PC-9 (cell line): Measurements from ENCODE around the gene PIK3IP1. TPM values are rescaled to one million over a fixed set of nuclear protein-coding genes. Genes with fewer than 3 reads are reported as not detected.
A peak's percentile ranks its signal among the peaks of the same experiment; 100 is the strongest.

Source experiments
- BruUV-seq: library from RNA; stranded (reverse); fragments of 400-500 nt; replicated peaks from 2 replicates; lab custom pipeline; 2021; lab: Mats Ljungman, UMichigan
- CTCF ChIA-PET: fragments of 300-600 bp; sonication (Branson Sonifier 250); formaldehyde crosslinking; loops from one replicate; lab custom pipeline; 2022; ENCODE audit warnings: antibody characterized with exemption; lab: Charles Lee
- POLR2A ChIA-PET: fragments of 300-600 bp; sonication (Branson Sonifier 250); formaldehyde crosslinking; loops from one replicate; lab custom pipeline; 2022; ENCODE audit warnings: antibody characterized with exemption; ENCODE audit not compliant: unreplicated experiment; lab: Charles Lee
- DNase-seq, 2 experiments: peaks; one replicate each; pipeline versions ENCODE4 v3.0.0 to v3.0.0-alpha.2; 2015 to 2022; ENCODE audit warnings: mixed read lengths in 1 of 2
- H2AFZ ChIP-seq: fragments of 200-600 bp; sonication (generic); 2 replicates; pipeline ENCODE4 v1.8.1; 2017; ENCODE audit warnings: antibody characterized with exemption
- H3F3A ChIP-seq: fragments of 200-600 bp; sonication (generic); 2 replicates; pipeline ENCODE4 v1.8.1; 2017; ENCODE audit warnings: antibody characterized with exemption, mild to moderate bottlenecking, low read depth; ENCODE audit not compliant: insufficient read depth
- H3K27ac ChIP-seq: fragments of 200-600 bp; sonication (generic); 2 replicates; pipeline ENCODE4 v1.6.1; 2016; ENCODE audit warnings: mixed run types
- H3K27me3 ChIP-seq: fragments of 200-600 bp; sonication (generic); 2 replicates; pipeline ENCODE4 v1.6.1; 2016; ENCODE audit warnings: low read depth, mixed run types; ENCODE audit not compliant: insufficient read depth
- H3K36me3 ChIP-seq: fragments of 200-600 bp; sonication (generic); 2 replicates; pipeline ENCODE4 v1.6.1; 2016; ENCODE audit warnings: low read depth, mixed run types
- H3K4me1 ChIP-seq: fragments of 200-600 bp; sonication (generic); replicated peaks from 2 replicates; pipeline ENCODE4 v1.6.1; 2016; ENCODE audit warnings: mixed run types; ENCODE audit not compliant: insufficient read depth
- H3K4me2 ChIP-seq: fragments of 200-600 bp; sonication (generic); 2 replicates; pipeline ENCODE4 v1.6.1; 2017; ENCODE audit warnings: mixed run types
- H3K4me3 ChIP-seq: fragments of 200-600 bp; sonication (generic); 2 replicates; pipeline ENCODE4 v1.6.1; 2016; ENCODE audit warnings: mixed run types
- H3K79me2 ChIP-seq: fragments of 200-600 bp; sonication (generic); 2 replicates; pipeline ENCODE4 v1.6.1; 2017; ENCODE audit warnings: low read depth, mixed run types
- H3K9me2 ChIP-seq: fragments of 200-600 bp; sonication (generic); 2 replicates; pipeline ENCODE4 v1.8.1; 2017; ENCODE audit warnings: mild to moderate bottlenecking; ENCODE audit not compliant: insufficient read depth
- H3K9me3 ChIP-seq: fragments of 200-600 bp; sonication (generic); 2 replicates; pipeline ENCODE4 v1.8.1; 2016; ENCODE audit warnings: low read depth; ENCODE audit not compliant: insufficient read depth
- H4K20me1 ChIP-seq: fragments of 200-600 bp; sonication (generic); 2 replicates; pipeline ENCODE4 v1.8.1; 2017; ENCODE audit not compliant: insufficient read depth
- CTCF ChIP-seq: fragments of 200-600 bp; sonication (generic); conservative IDR thresholded peaks from 2 replicates; pipeline ENCODE4 v1.6.1; 2017; ENCODE audit warnings: mixed run types, antibody characterized with exemption, mild to moderate bottlenecking, moderate library complexity
- EZH2 ChIP-seq: fragments of 200-600 bp; sonication (generic); IDR thresholded peaks from 2 replicates; pipeline ENCODE4 v1.8.0; 2017; ENCODE audit warnings: antibody characterized with exemption, low read depth
- intact Hi-C: fragments of 100-400 bp; cut with micrococcal nuclease; formaldehyde crosslinking; loops from one replicate; pipeline ENCODE4 v1.10.0; 2022; ENCODE audit not compliant: unreplicated experiment
- total RNA-seq: library from RNA; stranded (reverse); gene quantifications from 2 replicates; pipeline ENCODE4 v1.2.3, GENCODE V29; 2021

The PIK3IP1 gene
- total RNA-seq, 1 experiment from 2014 or later = 15.7 TPM

- CTCF ChIA-PET = no interaction called here
- no peaks in the 10 kb centered on the region for H3K27me3 ChIP-seq
- H3K79me2 ChIP-seq = no peaks in the 10 kb centered on the region
- intact Hi-C loops = no loop called here
- TF ChIP-seq EZH2 (no peak), CTCF (no peak)
- no peaks in the 10 kb centered on the region; the same call in 1 of the 2 replicates for H3K9me3 ChIP-seq
- no peaks in the 10 kb centered on the region for H3K9me2 ChIP-seq
- POLR2A ChIA-PET = interaction anchor here (0.6 to 0.7 kb wide), 3 partner anchors 50 to 308 kb away, joined by 3 to 7 read pairs (median 5); partner anchors contain the start of gene PATZ1
- no peaks in the 10 kb centered on the region for H3K36me3 ChIP-seq
- peak overlapping the region; percentile 0; the same call in 1 of the 2 replicates for H3K4me3 ChIP-seq
- H3F3A ChIP-seq = peaks cover 24% of the 10 kb centered on the region
- peak in 1 of 2 experiments; percentile 81 for DNase-seq
- BruUV-seq = no TSS peak
- no peaks in the 10 kb centered on the region for H4K20me1 ChIP-seq
- peak overlapping the region; percentile 90 for H3K27ac ChIP-seq
- no peak overlapping the region for H2AFZ ChIP-seq
- H3K4me2 ChIP-seq = peak overlapping the region; percentile 61
- peaks cover 51% of the 10 kb centered on the region for H3K4me1 ChIP-seq
Observed at GRCh38 chr22:31295831-31296657, 3.8 kb upstream of the PIK3IP1 start.

GRCh38 chr22:31295360-31295759 lies 3.1 kb upstream of the PIK3IP1 start:
- no peaks in the 10 kb centered on the region for H4K20me1 ChIP-seq
- POLR2A ChIA-PET = interaction anchor here (0.7 kb wide), 2 partner anchors 51 to 309 kb away, joined by 3 to 7 read pairs; partner anchors contain the start of gene PATZ1
- no peaks in the 10 kb centered on the region for H3K79me2 ChIP-seq
- peak overlapping the region; percentile 90 for H3K27ac ChIP-seq
- no peak overlapping the region for H2AFZ ChIP-seq
- H3K4me2 ChIP-seq = peak overlapping the region; percentile 61
- CTCF ChIA-PET = no interaction called here
- no peak for DNase-seq
- H3K36me3 ChIP-seq = no peaks in the 10 kb centered on the region
- H3K4me3 ChIP-seq = no peak overlapping the region
- no peaks in the 10 kb centered on the region for H3K9me2 ChIP-seq
- H3K4me1 ChIP-seq = peaks cover 51% of the 10 kb centered on the region
- no TSS peak for BruUV-seq
- TF ChIP-seq EZH2 (no peak), CTCF (no peak)
- no peaks in the 10 kb centered on the region for H3K27me3 ChIP-seq
- no peaks in the 10 kb centered on the region; the same call in 1 of the 2 replicates for H3K9me3 ChIP-seq
- peaks cover 25% of the 10 kb centered on the region for H3F3A ChIP-seq
- intact Hi-C loops = no loop called here

- peaks cover 54% of the 10 kb centered on the region for H3K4me1 ChIP-seq
- H3K27me3 ChIP-seq = no peaks in the 10 kb centered on the region
- DNase-seq = no peak
- H3K9me2 ChIP-seq = no peaks in the 10 kb centered on the region
- H3F3A ChIP-seq = peaks cover 22% of the 10 kb centered on the region
- no peak overlapping the region; the same call in 1 of the 2 replicates for H2AFZ ChIP-seq
- CTCF ChIA-PET = interaction anchor here (0.6 to 2.1 kb wide), 5 partner anchors 18 to 84 kb away, joined by 3 to 10 read pairs (median 3); partner anchors contain the start of gene LIMK2
- peak overlapping the region; percentile 100 for H3K4me2 ChIP-seq
- H3K4me3 ChIP-seq = peak overlapping the region; percentile 85
- POLR2A ChIA-PET = no interaction called here
- TF ChIP-seq CTCF (no peak), EZH2 (no peak)
- 0 out of 2 replicates have a peak, but pooled peaks cover 3% of the 10 kb centered on the region for H3K36me3 ChIP-seq
- H3K9me3 ChIP-seq = no peaks in the 10 kb centered on the region
- H3K27ac ChIP-seq = no peak overlapping the region
- BruUV-seq = TSS peak; percentile 66
- no peaks in the 10 kb centered on the region for H4K20me1 ChIP-seq
- intact Hi-C loops = loop anchor here (1.0 to 5.0 kb wide), 6 partner anchors 22 to 131 kb away; partner anchors contain the start of genes DRG1 and RNF185
- H3K79me2 ChIP-seq = no peaks in the 10 kb centered on the region
Observed at GRCh38 chr22:31291481-31292235, 630 bp downstream of the PIK3IP1 start.
